ENCODE results near the gene ITPR1. TPM values are rescaled to one million over a fixed set of nuclear protein-coding genes. Genes with fewer than 3 reads are reported as not detected.

ITPR1 gene
- total and polyA plus RNA-seq, 2 experiments from 2014 or later, result 6.8 to 21.0 TPM

DNA sequence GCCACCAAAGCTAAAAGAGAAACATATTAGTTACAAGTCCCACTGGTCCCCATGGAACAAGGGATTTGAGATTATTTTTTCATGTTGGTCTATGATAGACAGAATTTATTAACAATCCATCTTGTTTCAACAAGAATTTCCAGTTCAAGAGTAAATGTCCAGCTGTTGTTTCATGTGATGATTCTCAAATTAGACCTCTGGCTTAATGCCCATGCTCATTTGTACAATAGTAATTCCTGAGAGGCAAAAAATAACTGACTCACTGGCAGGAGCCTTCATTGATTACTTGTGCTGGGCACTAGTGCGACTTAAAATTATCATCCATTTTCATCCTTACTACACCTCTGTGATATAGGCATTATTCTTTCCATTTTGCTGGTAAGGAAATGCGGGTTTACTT lies 171.3 kb downstream of the ITPR1 start:
- Histone ChIP-seq H3K36me3 (ENCODE audit: insufficient read depth) (no peaks in the 10 kb centered on the region), H3K27me3 (ENCODE audit: insufficient read depth) (no peaks in the 10 kb centered on the region), H3K4me3 (no peak overlapping the region), H3F3A (replicated peaks; ENCODE audit: low read depth) (no peaks in the 10 kb centered on the region), H2AFZ (no peak overlapping the region), H4K20me1 (replicated peaks; ENCODE audit: insufficient read depth) (no peaks in the 10 kb centered on the region), H3K9me2 (ENCODE audit: insufficient read depth) (no peaks in the 10 kb centered on the region), H3K27ac (ENCODE audit: low read depth) (no peak overlapping the region), H3K79me2 (replicated peaks; ENCODE audit: insufficient read depth) (no peaks in the 10 kb centered on the region), H3K4me1 (ENCODE audit: insufficient read depth) (no peaks in the 10 kb centered on the region), H3K4me2 (no peak overlapping the region)
- ATAC-seq, result no peak
- DNase-seq (ENCODE audit: low spot score), result no peak
- Mint-ChIP-seq H3K9me3 (no peaks in the 10 kb centered on the region), H3K27ac (no peak overlapping the region), H3K36me3 (ENCODE audit: low read depth) (no peaks in the 10 kb centered on the region), H3K4me1 (no peaks in the 10 kb centered on the region), H3K27me3 (ENCODE audit: insufficient read depth, low read depth, poor library complexity) (no peaks in the 10 kb centered on the region), H3K4me3 (no peak overlapping the region)
- no peak for TF ChIP-seq EZH2 (IDR thresholded peaks at IDR 0.05; ENCODE audit: low read depth, unreplicated experiment)
- no peak for TF ChIP-seq STAT1 (IDR thresholded peaks at IDR 0.05; ENCODE audit: unreplicated experiment)
- TF ChIP-seq JUNB (IDR thresholded peaks at IDR 0.05; ENCODE audit: unreplicated experiment), result no peak
- no peak for TF ChIP-seq NANOG (IDR thresholded peaks at IDR 0.05; ENCODE audit: borderline replicate concordance)
- no peak for TF ChIP-seq ZNF331 (CRISPR knock-in tag; IDR thresholded peaks at IDR 0.05; ENCODE audit: low read depth)
- TF ChIP-seq ZNF114 (CRISPR knock-in tag; IDR thresholded peaks at IDR 0.05), result no peak

DNA sequence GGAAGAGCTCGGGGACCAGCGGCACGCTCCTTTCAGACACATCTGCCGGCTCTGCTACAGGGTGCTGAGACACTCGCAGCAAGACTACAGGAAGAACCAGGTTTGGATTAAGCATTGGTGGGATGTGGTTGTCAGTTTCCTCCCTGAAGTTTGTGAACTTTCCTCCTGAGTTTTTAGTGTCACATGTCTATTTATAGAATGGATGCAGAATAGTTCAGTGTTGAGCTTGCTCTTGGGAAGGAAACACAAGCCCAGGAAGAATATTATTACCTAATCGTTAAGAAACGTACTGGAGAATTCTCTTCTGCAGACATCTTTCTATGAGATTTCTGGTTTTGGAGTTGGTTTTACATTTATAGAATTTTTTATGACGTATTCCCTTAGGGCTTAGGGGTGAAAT lies 172.0 kb downstream of the ITPR1 start:
- no peaks in the 10 kb centered on the region for H3K9me3 Mint-ChIP-seq
- ATAC-seq (no peak), DNase-seq (ENCODE audit: low spot score) (no peak)
- no peak overlapping the region for H3K4me3 Mint-ChIP-seq
- Histone ChIP-seq H3K9me2 (ENCODE audit: insufficient read depth) (no peaks in the 10 kb centered on the region), H3K27me3 (ENCODE audit: insufficient read depth) (no peaks in the 10 kb centered on the region), H4K20me1 (replicated peaks; ENCODE audit: insufficient read depth) (no peaks in the 10 kb centered on the region), H3K27ac (ENCODE audit: low read depth) (no peak overlapping the region), H3K4me2 (no peak overlapping the region), H3K4me1 (ENCODE audit: insufficient read depth) (no peaks in the 10 kb centered on the region), H3K4me3 (no peak overlapping the region), H3K79me2 (replicated peaks; ENCODE audit: insufficient read depth) (no peaks in the 10 kb centered on the region), H3F3A (replicated peaks; ENCODE audit: low read depth) (no peaks in the 10 kb centered on the region), H2AFZ (no peak overlapping the region), H3K36me3 (ENCODE audit: insufficient read depth) (no peaks in the 10 kb centered on the region)
- H3K27me3 Mint-ChIP-seq (ENCODE audit: insufficient read depth, low read depth, poor library complexity), result no peaks in the 10 kb centered on the region
- no peaks in the 10 kb centered on the region for H3K4me1 Mint-ChIP-seq
- H3K27ac Mint-ChIP-seq, result no peak overlapping the region
- H3K36me3 Mint-ChIP-seq (ENCODE audit: low read depth), result no peaks in the 10 kb centered on the region
- TF ChIP-seq NANOG (IDR thresholded peaks at IDR 0.05; ENCODE audit: borderline replicate concordance) (no peak), STAT1 (IDR thresholded peaks at IDR 0.05; ENCODE audit: unreplicated experiment) (no peak), CREB1 (CRISPR knock-in tag; IDR thresholded peaks at IDR 0.05; ENCODE audit: low read depth) (no peak), POLR2AphosphoS5 (IDR thresholded peaks at IDR 0.05; ENCODE audit: low read depth) (no peak), ZNF331 (CRISPR knock-in tag; IDR thresholded peaks at IDR 0.05; ENCODE audit: low read depth) (no peak), JUNB (IDR thresholded peaks at IDR 0.05; ENCODE audit: unreplicated experiment) (no peak), EZH2 (IDR thresholded peaks at IDR 0.05; ENCODE audit: low read depth, unreplicated experiment) (no peak)
- TF ChIP-seq, protein P1, sequence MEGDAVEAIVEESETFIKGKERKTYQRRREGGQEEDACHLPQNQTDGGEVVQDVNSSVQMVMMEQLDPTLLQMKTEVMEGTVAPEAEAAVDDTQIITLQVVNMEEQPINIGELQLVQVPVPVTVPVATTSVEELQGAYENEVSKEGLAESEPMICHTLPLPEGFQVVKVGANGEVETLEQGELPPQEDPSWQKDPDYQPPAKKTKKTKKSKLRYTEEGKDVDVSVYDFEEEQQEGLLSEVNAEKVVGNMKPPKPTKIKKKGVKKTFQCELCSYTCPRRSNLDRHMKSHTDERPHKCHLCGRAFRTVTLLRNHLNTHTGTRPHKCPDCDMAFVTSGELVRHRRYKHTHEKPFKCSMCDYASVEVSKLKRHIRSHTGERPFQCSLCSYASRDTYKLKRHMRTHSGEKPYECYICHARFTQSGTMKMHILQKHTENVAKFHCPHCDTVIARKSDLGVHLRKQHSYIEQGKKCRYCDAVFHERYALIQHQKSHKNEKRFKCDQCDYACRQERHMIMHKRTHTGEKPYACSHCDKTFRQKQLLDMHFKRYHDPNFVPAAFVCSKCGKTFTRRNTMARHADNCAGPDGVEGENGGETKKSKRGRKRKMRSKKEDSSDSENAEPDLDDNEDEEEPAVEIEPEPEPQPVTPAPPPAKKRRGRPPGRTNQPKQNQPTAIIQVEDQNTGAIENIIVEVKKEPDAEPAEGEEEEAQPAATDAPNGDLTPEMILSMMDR (conservative IDR thresholded peaks at IDR 0.05; ENCODE audit: low read depth in 2 of 2), result no peak
- TF ChIP-seq, protein P2, sequence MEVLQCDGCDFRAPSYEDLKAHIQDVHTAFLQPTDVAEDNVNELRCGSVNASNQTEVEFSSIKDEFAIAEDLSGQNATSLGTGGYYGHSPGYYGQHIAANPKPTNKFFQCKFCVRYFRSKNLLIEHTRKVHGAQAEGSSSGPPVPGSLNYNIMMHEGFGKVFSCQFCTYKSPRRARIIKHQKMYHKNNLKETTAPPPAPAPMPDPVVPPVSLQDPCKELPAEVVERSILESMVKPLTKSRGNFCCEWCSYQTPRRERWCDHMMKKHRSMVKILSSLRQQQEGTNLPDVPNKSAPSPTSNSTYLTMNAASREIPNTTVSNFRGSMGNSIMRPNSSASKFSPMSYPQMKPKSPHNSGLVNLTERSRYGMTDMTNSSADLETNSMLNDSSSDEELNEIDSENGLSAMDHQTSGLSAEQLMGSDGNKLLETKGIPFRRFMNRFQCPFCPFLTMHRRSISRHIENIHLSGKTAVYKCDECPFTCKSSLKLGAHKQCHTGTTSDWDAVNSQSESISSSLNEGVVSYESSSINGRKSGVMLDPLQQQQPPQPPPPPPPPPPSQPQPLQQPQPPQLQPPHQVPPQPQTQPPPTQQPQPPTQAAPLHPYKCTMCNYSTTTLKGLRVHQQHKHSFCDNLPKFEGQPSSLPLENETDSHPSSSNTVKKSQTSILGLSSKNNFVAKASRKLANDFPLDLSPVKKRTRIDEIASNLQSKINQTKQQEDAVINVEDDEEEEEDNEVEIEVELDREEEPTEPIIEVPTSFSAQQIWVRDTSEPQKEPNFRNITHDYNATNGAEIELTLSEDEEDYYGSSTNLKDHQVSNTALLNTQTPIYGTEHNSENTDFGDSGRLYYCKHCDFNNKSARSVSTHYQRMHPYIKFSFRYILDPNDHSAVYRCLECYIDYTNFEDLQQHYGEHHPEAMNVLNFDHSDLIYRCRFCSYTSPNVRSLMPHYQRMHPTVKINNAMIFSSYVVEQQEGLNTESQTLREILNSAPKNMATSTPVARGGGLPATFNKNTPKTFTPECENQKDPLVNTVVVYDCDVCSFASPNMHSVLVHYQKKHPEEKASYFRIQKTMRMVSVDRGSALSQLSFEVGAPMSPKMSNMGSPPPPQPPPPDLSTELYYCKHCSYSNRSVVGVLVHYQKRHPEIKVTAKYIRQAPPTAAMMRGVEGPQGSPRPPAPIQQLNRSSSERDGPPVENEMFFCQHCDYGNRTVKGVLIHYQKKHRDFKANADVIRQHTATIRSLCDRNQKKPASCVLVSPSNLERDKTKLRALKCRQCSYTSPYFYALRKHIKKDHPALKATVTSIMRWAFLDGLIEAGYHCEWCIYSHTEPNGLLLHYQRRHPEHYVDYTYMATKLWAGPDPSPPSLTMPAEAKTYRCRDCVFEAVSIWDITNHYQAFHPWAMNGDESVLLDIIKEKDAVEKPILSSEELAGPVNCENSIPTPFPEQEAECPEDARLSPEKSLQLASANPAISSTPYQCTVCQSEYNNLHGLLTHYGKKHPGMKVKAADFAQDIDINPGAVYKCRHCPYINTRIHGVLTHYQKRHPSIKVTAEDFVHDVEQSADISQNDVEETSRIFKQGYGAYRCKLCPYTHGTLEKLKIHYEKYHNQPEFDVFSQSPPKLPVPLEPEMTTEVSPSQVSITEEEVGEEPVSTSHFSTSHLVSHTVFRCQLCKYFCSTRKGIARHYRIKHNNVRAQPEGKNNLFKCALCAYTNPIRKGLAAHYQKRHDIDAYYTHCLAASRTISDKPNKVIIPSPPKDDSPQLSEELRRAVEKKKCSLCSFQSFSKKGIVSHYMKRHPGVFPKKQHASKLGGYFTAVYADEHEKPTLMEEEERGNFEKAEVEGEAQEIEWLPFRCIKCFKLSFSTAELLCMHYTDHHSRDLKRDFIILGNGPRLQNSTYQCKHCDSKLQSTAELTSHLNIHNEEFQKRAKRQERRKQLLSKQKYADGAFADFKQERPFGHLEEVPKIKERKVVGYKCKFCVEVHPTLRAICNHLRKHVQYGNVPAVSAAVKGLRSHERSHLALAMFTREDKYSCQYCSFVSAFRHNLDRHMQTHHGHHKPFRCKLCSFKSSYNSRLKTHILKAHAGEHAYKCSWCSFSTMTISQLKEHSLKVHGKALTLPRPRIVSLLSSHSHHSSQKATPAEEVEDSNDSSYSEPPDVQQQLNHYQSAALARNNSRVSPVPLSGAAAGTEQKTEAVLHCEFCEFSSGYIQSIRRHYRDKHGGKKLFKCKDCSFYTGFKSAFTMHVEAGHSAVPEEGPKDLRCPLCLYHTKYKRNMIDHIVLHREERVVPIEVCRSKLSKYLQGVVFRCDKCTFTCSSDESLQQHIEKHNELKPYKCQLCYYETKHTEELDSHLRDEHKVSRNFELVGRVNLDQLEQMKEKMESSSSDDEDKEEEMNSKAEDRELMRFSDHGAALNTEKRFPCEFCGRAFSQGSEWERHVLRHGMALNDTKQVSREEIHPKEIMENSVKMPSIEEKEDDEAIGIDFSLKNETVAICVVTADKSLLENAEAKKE (CRISPR knock-in tag; IDR thresholded peaks at IDR 0.05), result no peak
- TF ChIP-seq, protein P3, sequence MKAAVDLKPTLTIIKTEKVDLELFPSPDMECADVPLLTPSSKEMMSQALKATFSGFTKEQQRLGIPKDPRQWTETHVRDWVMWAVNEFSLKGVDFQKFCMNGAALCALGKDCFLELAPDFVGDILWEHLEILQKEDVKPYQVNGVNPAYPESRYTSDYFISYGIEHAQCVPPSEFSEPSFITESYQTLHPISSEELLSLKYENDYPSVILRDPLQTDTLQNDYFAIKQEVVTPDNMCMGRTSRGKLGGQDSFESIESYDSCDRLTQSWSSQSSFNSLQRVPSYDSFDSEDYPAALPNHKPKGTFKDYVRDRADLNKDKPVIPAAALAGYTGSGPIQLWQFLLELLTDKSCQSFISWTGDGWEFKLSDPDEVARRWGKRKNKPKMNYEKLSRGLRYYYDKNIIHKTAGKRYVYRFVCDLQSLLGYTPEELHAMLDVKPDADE (IDR thresholded peaks at IDR 0.05), result no peak

Data from GM23338 (cell line).